HepG2 (cell line): ENCODE data around the gene TJP3. TPM values are rescaled to one million over a fixed set of nuclear protein-coding genes. Genes with fewer than 3 reads are reported as not detected.

Experiments used
- BRD4 ChIP-seq: sonication (generic); formaldehyde crosslinking; IDR thresholded peaks from 2 replicates; pipeline ENCODE4 v1.4.0; 2020; ENCODE audit warnings: missing genetic modification reagents
- PHF8 ChIP-seq: sonication (generic); formaldehyde crosslinking; IDR thresholded peaks from 2 replicates; pipeline ENCODE4 v1.5.0; 2020; ENCODE audit warnings: missing genetic modification reagents
- REL ChIP-seq: sonication (generic); formaldehyde crosslinking; conservative IDR thresholded peaks from 2 replicates; pipeline ENCODE4 v1.8.0; 2022; ENCODE audit warnings: mild to moderate bottlenecking, missing genetic modification reagents, moderate library complexity
- SOX13 ChIP-seq, 3 experiments: fragments of 450-650 bp in 1 of 3; sonication (generic) in 1 of 3; formaldehyde crosslinking in 1 of 3; IDR thresholded peaks in 2 of 3; conservative IDR thresholded peaks in 1 of 3; 2 replicates each; pipeline versions ENCODE4 v1.5.0 to v1.6.1; 2016 to 2020; ENCODE audit warnings: antibody characterized with exemption in 1 of 3, mild to moderate bottlenecking in 1 of 3, missing compliant biosample characterization in 1 of 3, missing genetic modification reagents in 1 of 3, moderate library complexity in 1 of 3
- ZBTB7B ChIP-seq: sonication (generic); formaldehyde crosslinking; IDR thresholded peaks from 2 replicates; pipeline ENCODE4 v1.4.0; 2020; ENCODE audit warnings: missing genetic modification reagents
- ZFP37 ChIP-seq: sonication (generic); formaldehyde crosslinking; IDR thresholded peaks from 2 replicates; pipeline ENCODE4 v1.4.0; 2020; ENCODE audit warnings: missing genetic modification reagents, borderline replicate concordance
- ZNF225 ChIP-seq: sonication (generic); formaldehyde crosslinking; IDR thresholded peaks from 2 replicates; pipeline ENCODE4 v1.4.0; 2020; ENCODE audit warnings: mild to moderate bottlenecking, missing genetic modification reagents
- polyA plus RNA-seq, 8 experiments: library from polyadenylated mRNA; depleted of rRNA in 3 of 8; stranded (reverse) in 7 of 8; unstranded in 1 of 8; fragments of >200 nt; fragmentation: Illumina TruSeq in 4 of 8; extraction: Trizol in 4 of 8; gene quantifications; 2 replicates each; pipeline versions ENCODE4 v1.2.1 to v1.2.3, GENCODE V29; 2011 to 2016; ENCODE audit warnings: low read depth in 4 of 8, missing spikeins in 1 of 8, mixed read lengths in 1 of 8; ENCODE audit not compliant: insufficient read depth in 1 of 8
- total RNA-seq, 5 experiments: library from RNA; depleted of rRNA; stranded (reverse); fragments of >200 nt; fragmentation: Illumina TruSeq; extraction: Trizol; gene quantifications; 2 replicates each; pipeline ENCODE4 v1.2.3, GENCODE V29; 2016; ENCODE audit warnings: low read depth in 1 of 5
- TF ChIP-seq, protein P1 (sequence below), 2 experiments: sonication (generic) in 1 of 2; formaldehyde crosslinking in 1 of 2; IDR thresholded peaks; 2 replicates each; pipeline versions ENCODE4 v1.4.0 to v1.6.1; 2018 to 2020; ENCODE audit warnings: missing genetic modification reagents in 2 of 2, borderline replicate concordance in 1 of 2, low read depth in 1 of 2, mild to moderate bottlenecking in 1 of 2, missing biosample characterization in 1 of 2
- TF ChIP-seq, protein P2 (sequence below): IDR thresholded peaks from 2 replicates; pipeline ENCODE4 v1.6.1; 2016; ENCODE audit warnings: missing genetic modification reagents, missing compliant biosample characterization

The TJP3 gene
- total and polyA plus RNA-seq, 2 of the 13 experiments (the other 11 are each of a cell fraction or from before 2014, with no cell fraction given), result 2.3 to 21.5 TPM

DNA sequence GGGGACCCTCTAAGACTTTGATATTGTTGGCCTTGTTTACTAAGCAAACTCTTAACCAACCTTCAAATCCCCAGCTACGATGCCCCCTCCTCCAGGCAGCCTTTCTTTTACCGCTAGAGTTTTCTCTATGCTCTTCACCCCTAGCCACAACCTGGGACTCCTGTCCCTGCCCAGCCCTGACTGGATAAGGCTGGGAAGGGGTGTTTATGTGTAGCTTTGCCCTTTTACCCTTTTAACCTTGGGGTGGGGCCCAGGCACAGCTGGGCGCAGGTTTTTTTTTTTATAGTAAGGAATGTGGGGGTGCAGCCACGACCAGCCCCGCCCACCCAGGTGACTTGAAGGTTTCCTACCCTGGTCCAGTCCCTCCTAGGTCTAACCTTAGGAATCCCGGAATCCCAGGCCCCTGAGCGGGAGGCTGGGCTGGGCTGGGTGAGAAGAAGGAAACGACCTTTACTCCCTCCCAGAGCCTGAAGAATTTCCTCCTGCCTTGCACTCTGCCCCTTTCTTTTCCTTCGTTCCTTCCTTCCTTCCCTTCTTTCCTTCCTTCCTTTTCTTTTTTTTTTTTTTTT, 12.2 kb downstream of the TJP3 start (continued):
- TF ChIP-seq, protein P1, sequence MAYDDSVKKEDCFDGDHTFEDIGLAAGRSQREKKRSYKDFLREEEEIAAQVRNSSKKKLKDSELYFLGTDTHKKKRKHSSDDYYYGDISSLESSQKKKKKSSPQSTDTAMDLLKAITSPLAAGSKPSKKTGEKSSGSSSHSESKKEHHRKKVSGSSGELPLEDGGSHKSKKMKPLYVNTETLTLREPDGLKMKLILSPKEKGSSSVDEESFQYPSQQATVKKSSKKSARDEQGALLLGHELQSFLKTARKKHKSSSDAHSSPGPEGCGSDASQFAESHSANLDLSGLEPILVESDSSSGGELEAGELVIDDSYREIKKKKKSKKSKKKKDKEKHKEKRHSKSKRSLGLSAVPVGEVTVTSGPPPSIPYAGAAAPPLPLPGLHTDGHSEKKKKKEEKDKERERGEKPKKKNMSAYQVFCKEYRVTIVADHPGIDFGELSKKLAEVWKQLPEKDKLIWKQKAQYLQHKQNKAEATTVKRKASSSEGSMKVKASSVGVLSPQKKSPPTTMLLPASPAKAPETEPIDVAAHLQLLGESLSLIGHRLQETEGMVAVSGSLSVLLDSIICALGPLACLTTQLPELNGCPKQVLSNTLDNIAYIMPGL (CRISPR knock-in tag; IDR thresholded peaks at IDR 0.05; ENCODE audit: borderline replicate concordance in 1 of 2, low read depth in 1 of 2), result 0 out of 4 replicates have a peak, but pooled peaks of 1 of the 2 experiments have one; percentile 5
- no peak for TF ChIP-seq ZNF225 (CRISPR knock-in tag)
- TF ChIP-seq PHF8 (CRISPR knock-in tag), result no peak
- no peak for TF ChIP-seq REL (CRISPR knock-in tag)
- TF ChIP-seq, protein P2, sequence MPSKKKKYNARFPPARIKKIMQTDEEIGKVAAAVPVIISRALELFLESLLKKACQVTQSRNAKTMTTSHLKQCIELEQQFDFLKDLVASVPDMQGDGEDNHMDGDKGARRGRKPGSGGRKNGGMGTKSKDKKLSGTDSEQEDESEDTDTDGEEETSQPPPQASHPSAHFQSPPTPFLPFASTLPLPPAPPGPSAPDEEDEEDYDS (CRISPR knock-in tag), result no peak
- TF ChIP-seq ZBTB7B (CRISPR knock-in tag), result no peak
- TF ChIP-seq ZFP37, result no peak
- no peak for TF ChIP-seq BRD4 (CRISPR knock-in tag)
- no peak for TF ChIP-seq SOX13 (IDR thresholded peaks at IDR 0.05)
- TF ChIP-seq SOX13 (CRISPR knock-in tag; conservative IDR thresholded peaks at IDR 0.05 in 1 of 2, IDR thresholded peaks at IDR 0.05 in 1 of 2), result 0 out of 4 replicates have a peak, but pooled peaks of 1 of the 2 experiments have one; percentile 15
